Stimulated activated CD4-positive, alpha-beta T cell treated with anti-CD3 and anti-CD28 coated beads, Interleukin-2, amount 100 ng/mL, for 48 hours (primary cell): ENCODE measurements around the gene MVD.
"Not testable (repeated sequence)": the region's sequence is repeated elsewhere in the genome, so short reads cannot be mapped to it uniquely, and the experiment has no call there.

Experiments
- DNase-seq, 2 donors: peaks; one replicate each; pipeline ENCODE4 v3.0.0-alpha.2; 2020

MVD gene

GRCh38 chr16:88619859-88620815 is 42.8 kb downstream of the MVD start:
- no peak for DNase-seq

GRCh38 chr16:88618956-88619667 is 43.8 kb downstream of the MVD start:
- DNase-seq: no peak

GRCh38 chr16:88618182-88618955 is 44.5 kb downstream of the MVD start:
- DNase-seq: no peak

DNA sequence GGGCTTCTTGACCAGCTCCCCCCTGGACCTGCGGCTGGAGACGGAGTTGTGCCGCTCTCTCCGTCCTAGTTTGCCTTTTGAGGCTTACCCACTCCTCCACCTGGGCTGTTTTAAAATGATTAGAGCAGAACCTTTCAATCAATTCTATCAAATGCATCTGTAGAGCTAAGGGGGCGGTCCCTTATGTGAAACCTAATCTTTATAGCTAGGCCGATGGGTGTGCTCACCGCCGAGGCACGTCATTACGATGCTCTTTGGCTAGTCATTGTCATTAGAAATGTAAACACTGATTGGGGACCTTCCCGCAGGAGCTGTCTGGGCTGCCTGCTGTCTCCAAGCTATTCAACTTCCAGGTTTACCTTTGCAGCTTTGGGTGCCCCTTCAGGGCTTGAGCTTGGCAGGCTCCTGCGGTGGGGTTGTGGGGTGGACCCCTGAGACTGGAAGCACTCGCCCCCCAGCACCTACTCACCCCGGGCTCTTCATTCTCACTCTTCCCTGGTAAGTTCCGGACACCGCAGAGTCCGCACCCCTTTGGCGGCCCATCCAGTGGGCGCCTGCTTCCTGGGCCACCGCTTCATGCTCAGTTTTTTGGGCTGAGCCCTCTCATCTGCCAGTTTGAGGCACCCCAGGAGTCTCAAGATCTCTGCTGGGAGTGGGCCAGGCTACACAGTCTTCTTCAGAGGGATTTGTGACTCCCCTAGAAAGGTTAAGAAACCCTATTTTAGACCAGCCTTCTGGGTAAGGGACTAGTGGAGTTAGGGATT is 45.4 kb downstream of the MVD start:
- no peak for DNase-seq

GRCh38 chr16:88616736-88617135 is 46.2 kb downstream of the MVD start:
- no peak for DNase-seq

- no peak for DNase-seq
Observed at GRCh38 chr16:88616320-88616719, 46.6 kb downstream of the MVD start.

- no peak for DNase-seq
Observed at GRCh38 chr16:88614818-88615580, 47.9 kb downstream of the MVD start.

DNA sequence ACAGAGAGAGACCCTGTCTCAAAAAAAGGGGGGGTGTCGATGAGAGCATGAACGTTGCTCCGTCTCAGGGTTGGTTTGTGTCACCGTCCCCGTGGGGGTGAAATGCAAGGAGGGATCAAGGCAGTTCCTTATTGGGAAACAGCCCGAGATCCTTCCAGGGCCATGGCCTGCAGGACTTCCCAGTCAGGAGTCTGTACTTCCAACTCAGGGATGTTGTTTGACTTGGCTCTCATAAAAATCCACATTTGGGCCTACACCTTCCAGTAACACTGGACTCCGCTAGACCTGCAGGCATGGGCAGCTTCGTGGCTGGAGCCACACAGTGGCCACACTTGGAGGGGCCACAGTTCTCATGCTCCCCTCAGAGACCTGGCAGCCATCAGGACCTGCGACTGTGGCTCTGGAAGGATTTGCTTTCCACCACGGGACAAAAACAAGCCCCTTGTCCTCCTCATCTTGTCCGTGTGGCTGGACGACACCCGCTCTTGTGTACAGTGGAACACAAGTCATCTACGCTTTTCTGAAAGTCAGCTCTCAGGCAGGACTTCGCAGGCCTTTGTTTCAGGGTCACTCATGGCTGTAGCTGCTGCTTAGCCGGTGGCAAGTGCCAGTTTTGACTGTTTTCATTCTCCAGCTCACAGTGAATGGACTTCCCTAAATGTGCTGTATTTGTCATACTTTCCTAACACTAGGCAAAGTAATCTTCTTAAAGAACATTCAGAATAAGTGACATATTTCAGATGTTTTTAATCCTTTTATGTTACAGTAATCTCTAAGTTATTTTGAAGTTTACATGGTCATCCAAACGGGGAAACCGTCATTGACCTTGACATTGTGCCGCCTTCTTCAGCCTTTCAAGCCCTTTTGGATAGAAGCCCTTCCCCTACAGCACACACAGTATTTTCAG is 48.7 kb downstream of the MVD start:
- no peak for DNase-seq

DNA sequence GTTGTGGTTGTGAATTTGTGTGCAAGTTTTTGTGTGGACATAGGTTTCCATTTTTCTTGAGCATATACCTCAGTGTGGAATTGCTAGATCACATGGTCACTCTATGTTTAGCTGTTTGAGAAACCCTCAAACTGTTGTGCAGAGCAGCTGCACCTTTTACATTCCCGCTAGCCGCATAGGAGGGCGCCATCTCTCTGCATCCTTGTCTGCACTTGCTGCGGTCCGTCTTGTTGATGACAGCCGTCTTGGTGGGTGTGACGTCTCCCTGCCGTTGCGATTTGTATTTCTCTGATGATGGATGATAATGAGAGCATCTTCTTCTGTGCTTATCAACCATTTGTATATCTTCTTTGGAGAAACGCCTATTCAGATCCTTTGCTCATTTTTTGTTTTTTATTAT is 49.6 kb downstream of the MVD start:
- no peak for DNase-seq

- DNase-seq: no peak
Observed at GRCh38 chr16:88610909-88611812, 51.7 kb downstream of the MVD start.

GRCh38 chr16:88610080-88610479 is 52.8 kb downstream of the MVD start:
- no peak for DNase-seq

GRCh38 chr16:88609426-88609825 is 53.5 kb downstream of the MVD start:
- DNase-seq: not testable (repeated sequence)

GRCh38 chr16:88608076-88608475 is 54.8 kb downstream of the MVD start:
- no peak for DNase-seq

DNA sequence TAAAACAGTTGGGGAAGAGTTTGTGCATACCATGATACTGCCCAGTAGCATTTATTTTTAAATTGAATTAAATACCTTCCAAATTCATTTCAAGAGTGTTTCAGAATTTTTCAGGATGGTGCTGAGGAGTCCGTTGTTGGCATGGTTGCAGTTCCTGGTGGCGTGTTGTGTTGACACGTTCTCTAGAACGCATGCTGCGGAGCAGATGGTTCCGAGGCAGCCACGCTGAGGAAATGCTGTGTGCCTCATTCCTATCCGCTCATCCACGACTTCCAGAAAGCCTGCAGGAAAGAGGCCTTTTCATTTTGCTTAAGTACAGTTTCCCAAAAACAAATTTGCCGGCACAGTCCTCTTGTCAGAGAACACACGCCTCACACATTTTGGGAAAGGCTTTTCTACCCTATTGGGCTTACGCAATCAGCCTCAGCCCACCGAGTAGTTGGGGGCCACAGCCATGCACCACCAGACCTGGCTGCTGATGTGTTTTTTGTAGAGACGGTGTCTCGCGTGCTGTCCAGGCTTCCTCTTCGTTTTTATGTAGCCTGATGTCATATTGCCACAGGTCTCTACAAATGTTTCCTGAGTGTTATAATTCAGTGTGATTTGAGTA is 56.6 kb downstream of the MVD start:
- no peak for DNase-seq

DNA sequence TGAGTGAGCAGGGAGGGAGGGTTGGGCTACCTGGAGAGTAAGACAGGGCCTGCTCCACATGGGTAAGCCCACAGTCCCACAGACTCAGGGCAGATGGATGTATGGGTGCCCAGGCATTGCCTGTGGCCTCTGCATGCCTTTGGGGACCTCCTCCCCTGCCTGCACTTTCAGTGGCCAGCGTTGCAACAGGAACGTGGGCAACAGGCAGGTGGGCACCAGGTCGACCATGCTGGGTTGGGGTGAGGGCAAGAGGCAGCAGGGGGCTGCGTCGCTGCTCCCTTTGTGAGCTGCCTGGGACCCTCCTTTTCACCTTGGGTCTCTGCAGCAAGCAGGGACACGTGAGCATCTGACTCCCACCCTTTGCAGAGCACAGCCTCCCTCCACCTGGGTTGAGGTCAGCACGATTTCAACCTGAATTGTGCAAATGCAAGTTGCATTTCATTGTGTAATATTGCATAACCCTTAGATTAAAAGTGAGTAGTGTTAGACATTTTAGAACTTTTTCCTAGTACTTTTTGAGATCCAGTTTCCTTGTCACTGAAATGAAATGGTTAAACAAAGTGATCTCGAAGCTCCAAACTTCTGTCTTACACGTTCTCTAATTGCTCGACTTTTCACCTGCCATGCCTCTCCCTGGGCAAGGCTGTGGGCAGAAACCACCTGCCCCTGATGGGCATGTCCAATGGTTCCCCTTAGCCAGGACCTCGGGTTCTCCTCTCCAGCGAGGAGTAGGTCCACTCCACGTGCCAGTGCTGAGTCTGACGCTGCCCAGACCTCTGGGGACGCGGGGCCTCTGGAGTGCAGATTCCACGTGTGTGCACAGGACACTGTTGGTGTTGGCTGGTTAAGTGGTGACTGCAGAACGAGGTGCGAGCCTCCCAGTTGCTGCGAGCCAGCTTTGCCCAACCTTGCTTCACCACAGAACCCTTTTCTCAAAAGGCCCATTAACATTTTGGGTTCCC is 57.4 kb downstream of the MVD start:
- no peak for DNase-seq

DNA sequence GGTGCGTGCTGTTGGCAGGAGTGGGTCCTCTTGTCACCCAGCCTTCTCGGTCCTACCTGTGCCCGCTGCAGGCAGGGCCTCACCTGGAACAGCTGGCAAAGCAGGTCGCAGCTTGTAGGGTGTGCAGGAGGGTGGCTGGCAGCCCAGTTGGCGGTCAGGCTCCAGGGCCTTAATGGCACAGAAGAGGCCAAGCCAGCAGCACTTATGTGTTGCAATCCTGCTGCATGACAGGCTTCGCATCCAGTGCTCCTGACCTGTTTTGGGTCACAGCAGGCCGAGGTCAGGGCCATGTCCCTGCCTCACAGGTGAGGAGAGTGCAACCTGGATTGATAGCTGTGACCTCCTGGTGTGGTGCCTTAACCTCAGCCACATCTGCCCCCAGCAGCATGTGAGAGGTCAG is 60.8 kb downstream of the MVD start:
- DNase-seq: no peak
